ENCODE measurements around the gene SRSF10. TPM values are rescaled to one million over a fixed set of nuclear protein-coding genes. Genes with fewer than 3 reads are reported as not detected.
A peak's percentile ranks its signal among the peaks of the same experiment; 100 is the strongest.

The SRSF10 gene
- total RNA-seq, 4 donors from 2014 or later = 20.4 to 49.9 (median 26.5) TPM

DNA sequence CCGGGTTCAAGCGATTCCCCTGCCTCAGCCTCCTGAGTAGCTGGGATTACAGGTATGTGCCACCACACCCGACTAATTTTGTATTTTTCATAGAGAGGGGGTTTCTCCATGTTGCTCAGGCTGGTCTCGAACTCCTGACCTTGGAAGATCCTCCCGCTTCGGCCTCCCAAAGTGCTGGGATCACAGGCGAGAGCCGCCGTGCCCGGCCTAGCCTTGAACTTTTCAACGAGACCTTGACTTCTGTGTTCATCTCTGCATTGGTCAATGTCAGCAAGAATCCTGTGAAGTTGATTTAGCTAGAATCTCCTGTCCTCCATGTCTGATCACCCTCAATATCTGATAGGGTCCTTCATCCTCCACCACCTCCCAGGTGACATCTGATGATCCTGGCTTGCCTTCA lies 55.5 kb downstream of the SRSF10 start:
- Histone ChIP-seq H3K4me1 (peaks cover 13 to 20% of the 10 kb centered on the region in 2 donors), H3K27me3 (no peaks in the 10 kb centered on the region), H3K27ac (no peak overlapping the region), H3K36me3 (no peaks in the 10 kb centered on the region), H3K9me3 (no peaks in the 10 kb centered on the region), H3K4me3 (no peak overlapping the region)
- no peak for TF ChIP-seq POLR2A (IDR thresholded peaks at IDR 0.05)
- TF ChIP-seq, protein P1, sequence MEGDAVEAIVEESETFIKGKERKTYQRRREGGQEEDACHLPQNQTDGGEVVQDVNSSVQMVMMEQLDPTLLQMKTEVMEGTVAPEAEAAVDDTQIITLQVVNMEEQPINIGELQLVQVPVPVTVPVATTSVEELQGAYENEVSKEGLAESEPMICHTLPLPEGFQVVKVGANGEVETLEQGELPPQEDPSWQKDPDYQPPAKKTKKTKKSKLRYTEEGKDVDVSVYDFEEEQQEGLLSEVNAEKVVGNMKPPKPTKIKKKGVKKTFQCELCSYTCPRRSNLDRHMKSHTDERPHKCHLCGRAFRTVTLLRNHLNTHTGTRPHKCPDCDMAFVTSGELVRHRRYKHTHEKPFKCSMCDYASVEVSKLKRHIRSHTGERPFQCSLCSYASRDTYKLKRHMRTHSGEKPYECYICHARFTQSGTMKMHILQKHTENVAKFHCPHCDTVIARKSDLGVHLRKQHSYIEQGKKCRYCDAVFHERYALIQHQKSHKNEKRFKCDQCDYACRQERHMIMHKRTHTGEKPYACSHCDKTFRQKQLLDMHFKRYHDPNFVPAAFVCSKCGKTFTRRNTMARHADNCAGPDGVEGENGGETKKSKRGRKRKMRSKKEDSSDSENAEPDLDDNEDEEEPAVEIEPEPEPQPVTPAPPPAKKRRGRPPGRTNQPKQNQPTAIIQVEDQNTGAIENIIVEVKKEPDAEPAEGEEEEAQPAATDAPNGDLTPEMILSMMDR (IDR thresholded peaks at IDR 0.05 in 4 of 5, conservative IDR thresholded peaks at IDR 0.05 in 1 of 5) = no peak
- intact Hi-C loops (cut with DNase I; ENCODE audit: low total_unique reads) = loop anchor here (5.0 kb wide), 1 partner anchor 57 kb away; the partner anchor contains the start of gene FUCA1
- in situ Hi-C loops (cut with MboI; ENCODE audit: low sequenced_read_pairs in 4 of 4) = no loop called here
- DNase-seq (no peak), ATAC-seq (no peak)

DNA sequence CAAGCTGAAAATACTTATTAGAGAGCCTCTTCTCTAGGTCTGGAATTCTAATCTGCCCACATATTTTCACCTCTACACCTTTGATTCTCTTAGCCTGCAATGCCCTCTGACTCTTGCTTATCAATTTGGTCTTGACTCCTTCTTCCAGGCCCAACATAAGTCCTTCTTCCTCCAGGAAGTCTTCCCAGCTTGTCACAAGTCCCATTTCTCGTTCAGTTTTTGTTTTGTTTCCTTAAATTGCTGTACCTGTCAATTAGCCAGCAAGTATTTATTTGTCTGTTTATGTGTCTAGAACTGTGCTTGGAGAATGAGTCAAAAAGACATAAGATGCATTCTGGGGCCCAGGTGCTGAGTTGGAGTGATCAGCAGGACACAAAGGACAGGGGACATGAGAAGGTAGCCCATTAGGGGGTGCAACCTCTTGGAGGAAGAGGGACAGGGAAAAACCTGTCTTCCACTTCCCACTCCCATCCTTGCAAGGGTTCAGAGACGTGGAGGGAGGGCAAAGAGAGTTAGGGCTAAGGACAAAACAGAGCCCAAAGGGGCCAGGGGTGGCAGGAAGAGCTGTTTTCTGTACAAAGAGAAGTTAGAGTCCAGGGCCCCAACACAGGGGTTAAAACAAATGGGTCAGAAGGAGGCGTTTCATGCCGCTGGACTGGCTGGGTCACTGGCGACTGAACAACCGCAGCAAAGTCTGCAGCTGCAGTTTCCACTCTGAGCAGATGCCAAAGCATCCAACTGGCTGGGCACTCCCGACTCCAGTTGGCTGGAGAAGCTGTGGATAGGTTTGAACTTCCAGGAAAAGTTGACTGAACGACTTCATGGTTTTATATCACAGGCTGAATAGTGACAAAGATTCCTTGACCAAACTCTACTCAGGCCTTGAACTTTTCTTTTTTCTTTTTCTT lies 56.3 kb downstream of the SRSF10 start:
- intact Hi-C loops (cut with DNase I; ENCODE audit: low total_unique reads) (loop anchor here (5.0 kb wide), 1 partner anchor 57 kb away; the partner anchor contains the start of gene FUCA1), in situ Hi-C loops (cut with MboI; ENCODE audit: low sequenced_read_pairs in 4 of 4) (no loop called here)
- Histone ChIP-seq H3K27me3 (no peaks in the 10 kb centered on the region), H3K27ac (no peak overlapping the region), H3K4me1 (peaks cover 13 to 20% of the 10 kb centered on the region in 2 donors), H3K4me3 (no peak overlapping the region), H3K9me3 (no peaks in the 10 kb centered on the region), H3K36me3 (no peaks in the 10 kb centered on the region)
- DNase-seq = no peak
- no peak for ATAC-seq
- TF ChIP-seq POLR2A (IDR thresholded peaks at IDR 0.05) = no peak

DNA sequence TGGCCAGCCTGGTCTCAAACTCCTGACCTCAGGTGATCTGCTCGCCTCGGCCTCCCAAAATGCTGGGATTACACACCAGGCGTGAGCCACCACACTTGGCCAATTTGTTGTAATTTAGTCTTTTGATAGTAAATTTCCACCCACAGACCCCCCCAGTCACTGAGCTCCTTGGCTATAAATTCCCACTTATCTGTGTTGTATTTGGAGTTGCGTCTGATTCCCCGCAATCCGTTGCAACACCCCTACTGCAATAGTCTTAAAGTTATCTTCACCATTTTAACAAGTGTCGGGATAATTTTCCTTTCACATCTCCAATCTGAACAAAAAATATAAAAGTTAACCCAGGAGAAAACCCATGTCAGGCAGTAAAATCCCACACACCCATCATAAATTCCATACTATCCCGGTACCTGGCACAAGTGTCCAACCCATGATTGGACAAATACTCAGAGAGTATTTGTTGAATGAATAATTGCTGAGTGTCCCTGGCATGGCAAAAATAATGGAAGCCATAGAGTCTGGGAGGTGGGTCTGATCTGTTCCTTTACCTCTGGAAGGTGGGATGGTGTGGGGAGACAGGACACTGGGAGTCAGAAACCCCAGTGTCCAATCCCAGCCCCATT lies 57.7 kb downstream of the SRSF10 start:
- no peak for TF ChIP-seq POLR2A (IDR thresholded peaks at IDR 0.05)
- TF ChIP-seq, protein P1 (IDR thresholded peaks at IDR 0.05 in 4 of 5, conservative IDR thresholded peaks at IDR 0.05 in 1 of 5) = no peak
- DNase-seq = no peak
- in situ Hi-C loops (cut with MboI; ENCODE audit: low sequenced_read_pairs in 4 of 4) = no loop called here
- Histone ChIP-seq H3K27me3 (no peaks in the 10 kb centered on the region), H3K36me3 (no peaks in the 10 kb centered on the region), H3K9me3 (no peaks in the 10 kb centered on the region), H3K27ac (no peak overlapping the region), H3K4me1 (peaks cover 13 to 20% of the 10 kb centered on the region in 2 donors), H3K4me3 (no peak overlapping the region)
- intact Hi-C loops (cut with DNase I; ENCODE audit: low total_unique reads) = loop anchor here (5.0 kb wide), 1 partner anchor 55 kb away; the partner anchor contains the start of gene FUCA1
- ATAC-seq = no peak

DNA sequence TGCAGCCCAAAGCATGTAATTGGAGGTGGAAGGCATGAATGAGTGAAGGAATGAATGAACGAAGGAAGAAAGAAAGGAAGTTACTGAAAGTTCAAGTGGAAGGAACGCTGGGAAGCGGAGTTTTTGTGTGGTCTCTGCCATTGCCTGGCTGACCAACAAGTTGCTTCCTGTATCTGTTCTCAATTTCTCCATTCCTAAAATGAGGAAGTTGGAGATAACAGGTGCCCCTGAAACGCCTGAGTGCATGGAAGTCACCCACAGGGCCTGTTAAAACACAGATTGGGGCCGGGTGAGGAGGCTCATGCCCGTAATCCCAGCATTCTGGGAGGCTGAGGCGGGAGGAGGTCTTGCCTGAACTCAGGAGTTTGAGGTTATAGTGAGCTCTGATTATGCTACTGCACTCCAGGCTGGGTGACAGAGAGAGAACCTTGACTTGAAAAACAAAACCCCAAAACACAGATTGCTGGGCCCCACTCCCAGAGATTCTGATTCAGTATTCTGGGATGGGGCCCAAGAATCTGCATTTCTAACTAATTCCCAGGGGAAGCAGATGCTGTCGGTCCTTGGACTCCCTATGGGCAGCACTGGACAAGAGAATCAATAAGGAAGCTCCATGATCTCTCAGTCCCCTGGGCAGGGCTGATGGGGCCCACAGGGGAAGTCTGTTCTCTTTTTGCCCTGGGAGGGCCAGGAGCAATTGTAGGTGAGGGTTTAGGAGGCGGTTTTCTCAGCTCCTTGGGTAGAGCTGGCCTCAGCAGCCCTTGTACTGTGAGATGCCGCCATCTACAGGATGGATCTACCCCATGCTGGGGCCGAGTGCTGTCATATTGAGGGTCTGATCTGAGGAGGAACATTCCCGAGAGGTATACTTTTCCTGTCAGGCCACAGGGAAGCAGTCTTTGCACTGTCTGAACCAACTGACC lies 63.7 kb downstream of the SRSF10 start:
- Histone ChIP-seq H3K9me3 (no peaks in the 10 kb centered on the region), H3K4me3 (no peak overlapping the region), H3K4me1 (peaks cover 13 to 15% of the 10 kb centered on the region in 2 donors), H3K27ac (no peak overlapping the region), H3K27me3 (no peaks in the 10 kb centered on the region), H3K36me3 (no peaks in the 10 kb centered on the region)
- in situ Hi-C loops (cut with MboI; ENCODE audit: low sequenced_read_pairs in 4 of 4) = no loop called here
- intact Hi-C loops (cut with DNase I; ENCODE audit: low total_unique reads) = loop anchor here (2.0 kb wide), 1 partner anchor 144 kb away; no protein-coding TSS in a partner anchor
- TF ChIP-seq POLR2A (IDR thresholded peaks at IDR 0.05) = no peak
- TF ChIP-seq, protein P1 (IDR thresholded peaks at IDR 0.05 in 4 of 5, conservative IDR thresholded peaks at IDR 0.05 in 1 of 5) = peak; percentile 18 to 44 (median 28)
- DNase-seq (peak; percentile 14 to 25), ATAC-seq (peak; percentile 50 to 63)

Measured in gastrocnemius medialis (tissue), 4 donors.